HPDE6-E6E7 (cell line): ENCODE results near the gene TIGD3.
"Not testable (repeated sequence)": the region's sequence is repeated elsewhere in the genome, so short reads cannot be mapped to it uniquely, and the experiment has no call there.

Source experiments
- DNase-seq: peaks from one replicate; pipeline ENCODE4 v3.0.0; 2011; ENCODE audit warnings: missing footprints; ENCODE audit errors: extremely low spot score

Gene TIGD3

DNA sequence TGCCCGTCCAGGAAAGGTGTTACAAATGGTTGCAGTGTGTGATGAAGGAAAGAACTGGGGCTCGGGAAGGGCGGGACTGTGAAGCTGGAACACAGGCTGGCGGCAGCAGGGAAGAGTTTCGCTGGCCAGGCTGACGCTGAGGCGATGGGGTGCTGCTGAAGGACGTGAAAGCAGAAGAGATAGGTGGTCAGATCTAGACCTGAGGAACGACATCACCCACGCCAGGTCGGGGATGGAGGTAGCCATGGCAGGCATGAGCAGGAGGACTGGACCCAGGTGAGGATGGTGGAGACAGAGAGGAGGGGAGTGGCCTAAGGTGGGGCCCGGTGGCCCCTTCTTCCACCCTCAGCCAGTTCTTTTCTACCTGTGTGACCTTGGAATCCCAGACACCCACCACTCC is 30.7 kb upstream of the TIGD3 start:
- DNase-seq: no peak

DNA sequence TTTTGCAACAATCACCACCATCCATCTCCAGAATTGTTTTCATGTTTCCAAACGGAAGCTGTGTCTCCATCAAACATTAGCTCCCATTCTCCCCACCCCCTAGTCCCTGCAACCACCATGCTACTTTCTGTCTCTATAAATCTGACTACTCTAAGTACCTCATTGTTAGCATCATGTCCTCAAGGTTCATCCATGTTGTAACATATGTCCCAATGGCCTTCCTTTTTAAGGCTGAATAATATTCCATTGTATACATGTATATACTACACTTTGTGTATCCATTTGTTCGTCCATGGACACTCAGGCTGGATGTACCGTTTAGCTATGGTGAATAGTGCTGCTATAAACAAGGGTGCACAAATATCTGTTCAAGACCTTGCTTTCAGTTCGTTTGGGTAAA is 29.1 kb upstream of the TIGD3 start:
- DNase-seq: no peak

DNA sequence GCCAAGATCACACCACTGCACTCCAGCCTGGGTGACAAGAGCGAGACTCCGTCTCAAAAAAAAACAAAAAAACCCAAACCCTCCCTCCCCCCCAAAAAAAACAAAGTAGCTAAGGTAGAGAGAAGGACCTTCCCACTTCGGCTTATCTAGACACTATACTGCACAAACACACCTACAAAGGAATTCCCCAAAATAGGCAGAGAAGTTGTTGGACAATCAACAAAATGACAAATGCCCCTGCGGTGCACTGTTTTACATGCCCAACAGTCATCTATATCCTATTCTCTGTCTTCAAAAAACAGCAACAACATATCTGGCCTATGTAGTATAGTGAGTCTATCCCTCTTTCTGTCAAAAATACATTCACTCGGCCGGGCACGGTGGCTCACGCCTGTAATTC is 27.5 kb upstream of the TIGD3 start:
- DNase-seq: no peak

DNA sequence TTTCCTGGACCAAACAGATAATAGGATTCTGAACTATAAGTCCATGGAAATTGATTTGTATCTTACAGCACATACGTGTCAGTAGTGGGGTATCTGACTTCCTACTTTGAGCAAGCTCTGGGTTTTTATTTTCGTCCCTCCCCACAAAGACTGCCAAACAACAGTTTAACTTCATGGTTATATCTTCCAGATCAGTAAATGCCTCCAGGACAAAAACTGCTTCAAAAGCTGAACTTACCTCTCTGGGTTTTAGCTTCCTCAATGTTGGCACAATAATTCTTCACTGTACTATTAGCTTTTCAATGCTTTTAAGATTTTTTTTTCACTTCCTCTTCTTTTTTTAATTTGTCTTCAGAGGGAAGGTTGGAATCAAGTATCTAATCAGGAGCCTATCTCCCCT is 25.1 kb upstream of the TIGD3 start:
- DNase-seq: no peak

DNA sequence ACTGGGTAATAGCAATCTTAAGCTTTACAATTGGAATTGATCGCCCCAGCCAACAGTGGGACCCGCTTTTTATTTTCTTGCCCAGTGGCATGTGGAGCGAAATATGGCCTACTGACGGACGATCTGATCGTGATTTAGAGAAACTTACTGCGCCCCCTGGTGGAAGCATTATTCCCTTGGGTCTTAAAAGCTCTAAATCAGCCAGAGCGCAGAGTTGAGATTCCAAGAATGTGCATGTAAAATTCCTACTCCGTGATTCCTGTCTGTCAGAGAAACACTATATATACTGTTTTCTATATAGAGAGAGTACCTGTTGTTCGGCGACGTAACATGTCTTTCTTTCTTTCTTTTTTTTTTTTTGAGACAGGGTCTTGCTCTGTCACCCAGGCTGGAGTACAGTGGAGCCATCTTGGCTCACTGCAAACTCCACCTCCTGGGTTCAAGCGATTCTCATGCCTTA is 24.6 kb upstream of the TIGD3 start:
- DNase-seq: peak; percentile 56

DNA sequence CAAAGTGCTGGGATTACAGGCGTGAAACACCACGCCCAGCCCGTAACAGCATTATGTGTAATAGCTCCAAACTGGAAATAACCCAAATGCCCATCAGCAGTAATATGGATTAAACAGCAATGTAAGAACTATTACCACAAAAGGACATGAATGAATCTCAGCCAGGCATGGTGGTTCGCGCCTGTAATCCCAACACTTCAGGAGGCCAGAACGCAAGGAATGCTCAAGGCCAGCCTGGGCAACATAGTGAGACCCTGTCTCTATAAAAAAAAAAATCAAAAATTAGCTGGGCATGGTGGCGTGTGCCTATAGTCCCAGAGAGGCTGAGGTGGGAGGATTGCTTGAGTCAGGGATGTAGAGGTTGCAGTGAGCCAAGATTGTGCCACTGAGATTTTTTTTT is 24.0 kb upstream of the TIGD3 start:
- DNase-seq: no peak

DNA sequence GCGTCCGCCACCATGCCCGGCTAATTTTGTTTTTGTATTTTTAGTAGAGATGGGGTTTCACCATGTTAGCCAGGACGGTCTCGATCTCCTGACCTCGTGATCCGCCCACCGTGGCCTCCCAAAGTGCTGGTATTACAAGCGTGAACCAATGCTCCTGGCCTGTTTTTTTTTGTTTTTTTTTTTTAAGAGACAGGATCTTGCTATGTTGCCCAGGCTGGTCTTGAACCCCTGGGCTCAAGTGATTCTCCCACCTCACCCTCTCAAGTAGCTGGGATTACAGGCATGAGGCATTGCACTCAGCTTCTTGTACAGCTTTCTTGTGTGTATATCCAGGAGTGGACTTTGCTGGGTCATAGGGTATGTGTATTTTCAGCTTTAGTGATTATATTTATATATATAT is 22.0 kb upstream of the TIGD3 start:
- DNase-seq: not testable (repeated sequence)

DNA sequence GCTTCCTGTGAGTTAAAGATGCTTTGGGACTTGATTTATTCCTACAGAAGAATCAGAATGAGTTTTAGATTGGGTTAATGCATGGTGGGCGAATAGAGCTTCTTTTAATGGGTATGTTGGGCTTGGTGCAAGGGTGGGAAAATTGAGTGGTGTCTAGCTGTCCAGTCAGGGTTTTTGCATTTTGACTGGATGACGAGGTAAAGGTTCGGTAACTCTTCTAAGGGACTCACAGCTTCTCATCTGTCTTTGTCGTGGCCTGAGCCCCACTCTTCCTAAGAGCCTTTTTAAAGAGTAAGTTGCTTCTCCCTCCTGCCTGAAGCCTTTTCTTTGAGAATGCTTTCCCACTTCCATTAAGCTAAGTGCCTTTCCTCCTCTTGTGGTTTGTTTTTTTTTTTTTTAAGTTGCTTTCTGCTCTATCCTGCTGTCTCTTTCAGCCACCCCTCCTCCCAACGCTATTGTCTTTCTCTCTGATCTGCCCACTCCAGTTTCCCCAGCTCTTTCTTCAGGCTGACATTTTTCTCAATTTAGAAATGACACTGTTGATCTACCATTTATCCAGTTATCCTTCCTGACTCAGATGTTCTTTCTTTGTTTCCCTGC is 19.8 kb upstream of the TIGD3 start:
- DNase-seq: no peak

DNA sequence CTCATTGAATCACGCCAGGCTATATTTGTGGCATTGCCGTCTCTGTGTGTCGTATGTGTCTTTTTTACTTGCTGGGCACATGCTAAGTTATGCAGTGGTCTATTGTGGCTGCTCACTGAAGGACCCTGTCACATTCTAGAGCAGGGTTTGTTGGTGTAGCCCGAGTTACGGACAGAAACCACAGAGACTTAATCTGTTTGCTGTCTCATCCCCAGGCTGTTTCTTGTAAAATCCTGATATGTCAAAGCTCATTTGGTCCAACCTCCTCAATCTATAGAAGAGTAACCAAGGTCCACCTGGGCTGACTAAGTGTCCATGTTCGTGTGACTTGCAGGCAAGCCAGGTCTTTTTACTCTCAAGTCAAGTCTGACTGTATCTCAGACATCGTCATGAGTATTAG is 15.9 kb upstream of the TIGD3 start:
- no peak for DNase-seq

DNA sequence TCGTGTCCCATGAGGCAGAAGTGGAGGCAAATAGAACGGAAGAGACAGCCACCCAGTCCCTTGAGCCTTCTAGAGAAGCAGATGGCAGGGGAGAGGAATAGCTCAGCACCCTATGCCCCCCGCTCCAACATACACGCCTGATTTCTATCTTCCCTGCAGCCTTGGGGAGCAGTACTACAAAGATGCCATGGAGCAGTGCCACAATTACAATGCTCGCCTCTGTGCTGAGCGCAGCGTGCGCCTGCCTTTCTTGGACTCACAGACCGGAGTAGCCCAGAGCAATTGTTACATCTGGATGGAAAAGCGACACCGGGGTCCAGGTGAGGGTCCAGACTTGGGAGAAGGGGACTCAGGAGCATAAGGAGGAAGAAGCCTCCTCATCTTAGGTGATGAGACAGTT is 14.3 kb upstream of the TIGD3 start:
- no peak for DNase-seq

DNA sequence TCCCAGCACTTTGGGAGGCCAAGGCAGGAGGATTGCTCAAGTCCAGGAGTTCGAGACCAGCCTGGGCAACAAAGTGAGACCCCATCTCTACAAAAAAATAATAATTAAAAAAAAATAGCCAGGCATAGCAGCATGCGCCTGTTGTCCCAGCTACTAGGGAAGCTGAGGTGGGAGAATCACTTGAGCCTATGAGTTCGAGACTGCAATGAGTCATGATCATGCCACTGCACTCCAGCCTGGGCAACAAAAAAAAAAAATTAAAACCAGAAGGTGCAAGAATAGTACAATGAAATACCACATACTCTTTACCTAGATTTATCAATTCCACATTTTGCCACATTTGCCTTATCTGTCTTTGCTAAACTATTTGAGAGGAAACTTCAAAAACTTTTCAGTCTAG is 12.7 kb upstream of the TIGD3 start:
- no peak for DNase-seq

DNA sequence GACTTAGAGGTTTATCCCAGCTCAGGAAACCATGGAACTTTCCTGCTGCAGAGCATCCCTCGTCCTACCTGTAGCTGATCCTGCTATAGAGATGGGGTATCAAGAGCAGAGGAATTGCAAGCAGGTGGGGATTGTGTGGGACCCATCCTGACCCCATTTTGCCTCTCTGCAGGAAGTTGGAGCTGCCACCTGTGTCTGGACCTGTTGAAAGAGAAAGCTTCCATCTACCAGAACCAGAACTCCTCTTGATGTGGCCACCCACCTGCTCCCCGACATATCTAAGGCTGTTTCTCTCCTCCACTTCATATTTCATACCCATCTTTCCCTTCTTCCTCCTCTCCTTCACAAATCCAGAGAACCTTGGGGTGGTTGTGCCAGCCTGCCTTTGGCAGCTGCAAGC is 3.0 kb upstream of the TIGD3 start:
- DNase-seq: no peak

DNA sequence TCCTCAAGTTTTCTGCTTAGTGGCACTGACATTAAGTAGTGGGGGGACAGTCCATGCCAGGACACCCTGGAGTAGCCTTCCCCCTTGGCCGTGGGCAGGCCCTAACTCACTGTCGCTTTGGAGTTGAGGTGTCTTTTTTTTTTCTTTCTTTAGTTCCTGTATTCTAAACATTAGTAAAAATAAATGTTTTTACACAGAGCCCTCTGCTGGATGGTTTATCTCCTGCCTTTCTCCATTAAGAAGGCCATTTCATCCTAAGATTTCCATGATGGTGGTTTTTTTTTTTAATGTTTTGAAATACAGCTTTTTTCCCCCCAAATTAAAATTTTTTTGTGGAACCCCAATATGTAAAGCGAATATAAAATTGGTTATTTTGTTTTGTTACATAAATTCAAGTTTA is 1.8 kb upstream of the TIGD3 start:
- no peak for DNase-seq

DNA sequence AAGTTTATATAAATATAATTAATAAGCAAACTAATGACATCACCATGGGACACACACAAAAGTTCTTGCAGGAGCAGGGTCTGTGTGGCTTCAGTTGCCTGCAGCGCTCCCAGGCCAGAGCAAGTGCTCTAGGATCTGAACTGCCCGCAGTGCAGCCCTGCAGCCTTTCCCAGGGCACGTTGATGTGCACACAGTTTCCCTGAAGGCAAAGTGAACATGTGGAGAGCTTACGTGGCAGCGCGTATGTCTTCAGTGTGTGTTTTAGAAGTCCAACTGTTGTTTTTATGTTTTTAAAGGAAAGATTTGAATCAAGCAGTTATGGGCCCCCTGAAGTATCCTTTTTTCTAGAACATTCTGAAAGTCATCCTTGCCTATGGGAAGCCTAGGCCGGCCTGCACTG is 1.2 kb upstream of the TIGD3 start:
- no peak for DNase-seq

DNA sequence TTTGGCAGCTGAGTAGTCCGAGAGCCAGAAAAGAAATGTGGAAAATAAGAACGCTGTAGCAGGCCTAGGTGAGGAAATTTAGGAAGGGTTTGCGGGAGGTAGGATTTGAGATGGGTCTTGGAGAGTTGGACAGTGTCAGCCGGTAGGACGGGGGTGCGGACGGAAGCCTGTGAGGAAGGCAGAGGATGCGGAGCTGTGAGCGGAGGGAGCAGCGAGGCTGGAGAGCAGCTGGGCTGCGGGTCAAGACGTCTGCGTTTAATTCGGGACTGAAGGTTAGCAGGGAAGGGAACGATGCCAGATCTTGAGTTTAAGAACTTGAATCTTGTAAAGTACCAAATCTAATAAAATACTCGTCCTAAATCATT is 669 bp upstream of the TIGD3 start:
- no peak for DNase-seq

DNA sequence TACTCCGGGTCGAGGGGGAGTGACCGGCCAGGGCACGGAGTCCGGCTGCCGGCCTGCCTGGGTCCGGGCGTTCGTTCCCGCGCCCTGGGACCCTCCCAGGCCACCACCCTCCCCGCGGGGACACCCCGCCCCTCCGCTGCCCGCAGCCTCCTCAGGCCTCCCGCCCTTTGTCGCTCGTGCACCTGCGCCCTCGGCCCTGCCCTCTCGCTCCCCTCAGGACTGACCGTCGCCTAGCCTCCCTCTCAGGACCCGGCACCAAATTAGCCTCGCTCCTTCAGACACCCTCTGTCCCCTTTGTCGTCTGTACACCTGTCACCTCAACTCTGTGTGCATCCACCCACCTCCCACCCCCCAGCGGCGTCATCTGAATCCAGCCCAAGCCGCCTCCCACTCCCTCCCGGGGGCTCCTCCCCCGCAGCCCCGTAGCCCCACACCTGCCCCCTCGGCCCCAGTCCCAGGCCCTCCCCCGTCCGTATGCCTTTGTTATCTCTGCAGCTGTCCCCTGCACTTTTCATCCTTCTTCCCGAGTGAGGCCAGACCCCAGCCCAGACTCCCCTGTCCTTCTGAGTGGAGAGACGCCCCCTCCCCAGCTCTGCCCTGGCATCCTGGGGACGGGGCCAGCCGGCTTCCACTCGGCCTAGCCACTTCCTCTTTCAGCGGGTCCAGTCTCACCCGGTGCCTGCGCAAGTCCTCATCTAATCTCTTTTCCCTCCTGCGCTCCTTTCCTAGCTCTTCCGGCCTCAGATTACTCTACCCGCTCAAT is 643 bp downstream of the TIGD3 start:
- DNase-seq: no peak

DNA sequence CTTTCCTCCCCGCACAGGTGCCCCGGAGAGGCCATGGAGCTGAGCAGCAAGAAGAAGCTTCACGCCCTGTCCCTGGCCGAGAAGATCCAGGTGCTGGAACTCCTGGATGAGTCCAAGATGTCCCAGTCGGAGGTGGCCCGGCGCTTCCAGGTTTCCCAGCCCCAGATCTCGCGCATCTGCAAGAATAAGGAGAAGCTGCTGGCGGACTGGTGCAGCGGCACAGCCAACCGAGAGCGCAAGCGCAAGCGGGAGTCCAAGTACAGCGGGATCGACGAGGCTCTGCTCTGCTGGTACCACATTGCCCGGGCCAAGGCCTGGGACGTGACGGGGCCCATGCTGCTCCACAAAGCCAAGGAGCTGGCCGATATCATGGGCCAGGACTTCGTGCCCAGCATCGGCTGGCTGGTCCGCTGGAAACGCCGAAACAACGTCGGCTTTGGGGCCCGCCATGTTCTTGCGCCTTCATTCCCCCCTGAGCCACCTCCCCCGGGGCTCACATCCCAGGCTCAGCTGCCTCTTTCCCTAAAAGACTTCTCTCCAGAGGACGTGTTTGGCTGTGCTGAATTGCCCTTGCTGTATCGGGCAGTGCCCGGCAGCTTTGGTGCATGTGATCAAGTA is 1.3 kb downstream of the TIGD3 start:
- DNase-seq: no peak

DNA sequence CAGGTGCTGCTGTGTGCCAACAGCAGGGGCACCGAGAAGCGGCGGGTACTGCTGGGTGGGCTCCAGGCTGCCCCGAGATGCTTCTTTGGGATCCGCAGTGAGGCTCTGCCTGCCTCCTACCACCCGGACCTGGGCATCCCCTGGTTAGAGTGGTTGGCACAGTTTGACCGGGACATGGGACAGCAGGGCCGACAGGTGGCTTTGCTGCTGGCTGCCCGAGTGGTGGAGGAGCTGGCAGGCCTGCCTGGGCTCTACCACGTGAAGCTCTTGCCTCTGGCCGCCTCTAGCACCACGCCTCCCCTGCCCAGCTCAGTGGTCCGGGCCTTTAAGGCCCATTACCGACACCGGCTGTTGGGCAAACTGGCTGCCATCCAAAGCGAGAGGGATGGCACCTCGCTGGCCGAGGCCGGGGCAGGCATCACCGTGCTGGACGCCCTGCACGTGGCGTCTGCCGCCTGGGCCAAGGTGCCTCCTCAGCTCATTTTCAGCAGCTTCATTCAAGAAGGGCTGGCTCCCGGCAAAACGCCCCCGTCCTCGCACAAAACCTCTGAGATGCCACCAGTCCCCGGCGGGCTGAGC is 1.9 kb downstream of the TIGD3 start:
- no peak for DNase-seq

DNA sequence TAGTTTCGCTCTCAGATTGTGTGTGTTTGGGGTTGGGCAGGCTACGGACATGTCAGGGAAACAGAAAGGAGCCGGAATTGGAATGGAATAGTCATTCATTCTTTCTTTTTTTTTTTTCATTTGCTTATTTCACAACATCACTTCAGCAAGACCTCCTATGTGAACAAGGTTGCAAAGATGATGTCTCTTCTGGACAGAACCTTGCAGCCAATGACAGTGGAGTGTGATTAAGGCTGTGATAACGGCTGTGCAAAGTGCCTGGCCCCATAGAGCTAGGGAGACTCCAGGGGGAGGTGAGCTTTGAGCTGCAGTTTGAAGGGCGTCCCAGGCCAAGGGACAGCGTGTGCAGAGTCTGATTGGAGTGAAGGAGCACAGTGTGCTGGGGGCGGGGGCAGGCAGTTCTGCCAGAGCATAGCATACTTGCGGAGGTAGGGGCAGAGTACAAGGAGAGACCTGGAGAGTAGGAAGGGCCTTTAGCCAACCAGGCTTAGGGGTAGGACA is 3.4 kb downstream of the TIGD3 start:
- no peak for DNase-seq

DNA sequence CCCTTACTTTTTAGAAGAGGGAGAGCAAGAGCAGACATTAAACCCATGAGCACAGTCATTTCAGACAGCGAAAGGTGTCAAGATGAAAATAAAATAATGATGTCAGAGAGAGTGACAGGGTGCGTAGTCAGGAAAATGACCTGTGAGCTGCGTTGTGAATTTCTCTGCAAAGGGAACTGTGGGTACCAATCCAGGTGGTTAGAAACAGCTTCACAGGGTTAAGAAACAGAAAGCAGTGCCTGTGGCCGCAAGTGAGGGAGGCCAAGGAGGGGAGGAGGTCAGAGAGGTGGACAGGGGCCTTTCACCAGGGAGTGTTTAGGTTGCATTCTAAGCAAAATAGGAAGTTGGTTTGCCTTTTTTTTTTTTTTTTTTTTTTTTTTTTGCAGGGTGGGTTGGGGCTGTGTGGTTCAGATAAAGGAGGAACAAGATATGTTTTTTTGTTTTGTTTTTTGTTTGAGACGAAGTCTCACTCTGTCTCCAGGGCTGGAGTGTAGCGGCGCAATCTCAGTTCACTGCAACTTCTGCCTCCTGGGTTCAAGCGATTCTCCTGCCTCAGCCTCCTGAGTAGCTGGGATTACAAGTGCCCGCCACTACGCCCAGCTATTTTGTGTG is 7.9 kb downstream of the TIGD3 start:
- no peak for DNase-seq

DNA sequence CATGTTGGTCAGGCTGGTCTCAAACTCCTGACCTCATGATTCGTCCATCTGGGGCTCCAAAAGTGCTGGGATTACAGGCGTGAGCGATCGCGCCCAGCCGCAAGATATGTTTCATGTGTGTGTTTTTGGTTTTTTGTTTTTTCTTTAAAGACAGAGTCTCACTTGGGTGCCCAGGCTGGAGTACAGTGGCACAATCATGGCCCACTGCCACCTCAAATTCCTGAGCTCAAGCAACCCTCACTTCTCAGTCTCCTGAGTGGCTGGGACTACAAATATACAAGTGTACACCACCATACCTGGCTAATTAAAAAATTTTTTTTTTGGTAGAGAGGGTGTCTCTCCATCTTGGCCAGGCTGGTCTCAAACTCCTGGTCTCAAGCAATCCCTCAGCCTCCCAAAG is 8.4 kb downstream of the TIGD3 start:
- DNase-seq: no peak

DNA sequence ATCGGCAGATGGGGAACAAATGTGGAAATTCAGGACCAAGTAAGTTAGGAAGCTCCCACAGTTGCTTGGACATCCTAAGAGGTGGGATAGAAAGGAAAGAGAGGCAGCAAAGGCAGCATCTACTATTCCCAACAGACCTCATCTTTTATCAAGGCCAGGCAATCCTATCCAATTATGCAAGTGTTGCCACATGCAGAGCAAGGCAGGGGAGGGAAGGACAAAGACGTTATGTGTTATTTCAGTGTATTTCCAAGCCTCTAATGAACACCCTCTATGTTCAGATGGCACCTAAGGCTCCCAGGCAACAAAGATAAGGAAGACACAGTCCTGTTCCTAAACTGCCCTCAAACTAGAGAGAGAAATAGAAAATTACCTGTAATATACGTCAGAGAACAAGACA is 9.2 kb downstream of the TIGD3 start:
- DNase-seq: no peak
